AG04450 (cell line): ENCODE measurements around the gene JAK1. TPM values are rescaled to one million over a fixed set of nuclear protein-coding genes. Genes with fewer than 3 reads are reported as not detected.

ENCODE experiments used
- CTCF ChIA-PET: fragments of 300-600, 350-600 bp; formaldehyde crosslinking; extraction: SDS; loops from one replicate; lab custom pipeline; 2022; ENCODE audit warnings: antibody characterized with exemption, inconsistent platforms; lab: Charles Lee
- POLR2A ChIA-PET: fragments of 350-600 bp; formaldehyde crosslinking; extraction: SDS; loops from one replicate; lab custom pipeline; 2021; ENCODE audit warnings: antibody characterized with exemption, inconsistent platforms; lab: Yijun Ruan, JAX
- DNase-seq: peaks from one replicate; pipeline ENCODE4 v3.0.0-alpha.2; 2011; ENCODE audit warnings: low read depth, low spot score
- H3K27ac ChIP-seq: one replicate; pipeline ENCODE4 v1.5.1; 2012; ENCODE audit warnings: low read depth, low read length, control low read depth
- H3K27me3 ChIP-seq: one replicate; pipeline ENCODE4 v1.6.0; 2012; ENCODE audit warnings: low read length; ENCODE audit not compliant: control insufficient read depth, insufficient read depth
- H3K4me3 ChIP-seq: 2 replicates; pipeline ENCODE4 v1.5.1; 2011; ENCODE audit warnings: mild to moderate bottlenecking, low read depth, low read length, control low read depth
- H3K9me3 ChIP-seq: 2 replicates; pipeline ENCODE4 v1.5.1; 2012; ENCODE audit warnings: low read length; ENCODE audit not compliant: control insufficient read depth, insufficient read depth
- CTCF ChIP-seq: IDR thresholded peaks from 2 replicates; pipeline ENCODE4 v1.5.1; 2011; ENCODE audit warnings: low read depth, low read length, control low read depth, inconsistent platforms
- polyA plus RNA-seq: library from polyadenylated mRNA; depleted of rRNA; stranded (reverse); fragments of >200 nt; gene quantifications from 2 replicates; pipeline ENCODE4 v1.2.3, GENCODE V29; 2011

The JAK1 gene
- polyA plus RNA-seq, 1 experiment, result 141 TPM

- ChIA-PET CTCF (interaction anchor here (1.0 kb wide), 1 partner anchor 12 kb away, joined by 3 read pairs; no protein-coding TSS in a partner anchor), POLR2A (no interaction called here)
- Histone ChIP-seq H3K27me3 (no peaks in the 10 kb centered on the region), H3K4me3 (no peak overlapping the region), H3K9me3 (peaks cover 2% of the 10 kb centered on the region; the same call in 1 of the 2 replicates), H3K27ac (no peak overlapping the region)
- no peak for TF ChIP-seq CTCF
- DNase-seq, result no peak
Observed at GRCh38 chr1:65009176-65009575, 42.8 kb upstream of the JAK1 start.

GRCh38 chr1:65006806-65007205, 40.5 kb upstream of the JAK1 start:
- Histone ChIP-seq H3K27ac (no peak overlapping the region), H3K27me3 (no peaks in the 10 kb centered on the region), H3K9me3 (peaks cover 2% of the 10 kb centered on the region; the same call in 1 of the 2 replicates), H3K4me3 (no peak overlapping the region)
- no peak for DNase-seq
- CTCF ChIA-PET, result interaction anchor here (0.6 to 1.0 kb wide), 2 partner anchors 69 to 473 kb away, joined by 3 read pairs; no protein-coding TSS in a partner anchor
- POLR2A ChIA-PET, result no interaction called here
- TF ChIP-seq CTCF, result no peak

- Histone ChIP-seq H3K27me3 (no peaks in the 10 kb centered on the region), H3K9me3 (no peaks in the 10 kb centered on the region; the same call in 1 of the 2 replicates), H3K27ac (peak overlapping the region; percentile 94), H3K4me3 (peak overlapping the region; percentile 69)
- ChIA-PET POLR2A (interaction anchor here (0.6 to 3.3 kb wide), 3 partner anchors 37 to 82 kb away, joined by 4 to 23 read pairs (median 5); partner anchors contain the start of gene JAK1), CTCF (interaction anchor here (1.6 kb wide), 1 partner anchor 18 kb away, joined by 7 read pairs; no protein-coding TSS in a partner anchor)
- no peak for DNase-seq
- TF ChIP-seq CTCF, result no peak
Observed at GRCh38 chr1:65003316-65003664, 36.9 kb upstream of the JAK1 start.

- DNase-seq, result peak; percentile 32
- POLR2A ChIA-PET, result interaction anchor here (0.6 to 3.3 kb wide), 12 partner anchors 13 to 1421 kb away, joined by 3 to 23 read pairs (median 4); partner anchors contain the start of gene JAK1
- H3K27me3 ChIP-seq, result no peaks in the 10 kb centered on the region
- H3K27ac ChIP-seq, result peak overlapping the region; percentile 94
- H3K4me3 ChIP-seq, result peak overlapping the region; percentile 69
- no peaks in the 10 kb centered on the region; the same call in 1 of the 2 replicates for H3K9me3 ChIP-seq
- TF ChIP-seq CTCF, result no peak
- CTCF ChIA-PET, result interaction anchor here (0.6 to 1.6 kb wide), 2 partner anchors 18 to 916 kb away, joined by 3 to 7 read pairs; no protein-coding TSS in a partner anchor
Observed at GRCh38 chr1:65002508-65003315, 36.4 kb upstream of the JAK1 start.

GRCh38 chr1:65002156-65002507, 35.8 kb upstream of the JAK1 start:
- no peak for TF ChIP-seq CTCF
- no peak for DNase-seq
- Histone ChIP-seq H3K27ac (peak overlapping the region; percentile 94), H3K27me3 (no peaks in the 10 kb centered on the region), H3K9me3 (no peaks in the 10 kb centered on the region; the same call in 1 of the 2 replicates), H3K4me3 (peak overlapping the region; percentile 69)
- ChIA-PET CTCF (interaction anchor here (1.6 kb wide), 1 partner anchor 19 kb away, joined by 7 read pairs; no protein-coding TSS in a partner anchor), POLR2A (interaction anchor here (0.6 to 3.3 kb wide), 2 partner anchors 36 to 1527 kb away, joined by 4 to 23 read pairs; partner anchors contain the start of gene JAK1)
